ENCODE results near the gene CACNA1C.

DNA sequence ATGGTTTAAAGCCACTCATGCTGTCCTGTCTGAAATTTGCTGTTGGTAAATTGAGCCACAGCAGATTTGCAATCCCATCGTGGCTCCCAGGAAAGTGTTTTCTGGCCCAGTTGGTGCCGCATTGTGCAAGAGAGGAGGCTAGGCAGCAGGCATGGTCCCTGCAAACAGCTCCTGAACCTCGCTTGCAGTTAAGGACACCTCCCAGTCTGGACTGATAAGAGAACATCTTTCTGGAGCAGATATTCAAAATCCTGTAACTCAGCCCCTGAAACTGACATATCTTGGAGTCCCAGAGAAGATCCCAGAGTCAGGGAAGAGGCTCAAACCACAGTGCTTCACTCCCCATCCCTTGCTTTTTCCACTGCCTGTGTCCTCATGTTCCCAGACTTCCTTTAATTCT, 413.4 kb downstream of the CACNA1C start:
- TF ChIP-seq, protein P1, sequence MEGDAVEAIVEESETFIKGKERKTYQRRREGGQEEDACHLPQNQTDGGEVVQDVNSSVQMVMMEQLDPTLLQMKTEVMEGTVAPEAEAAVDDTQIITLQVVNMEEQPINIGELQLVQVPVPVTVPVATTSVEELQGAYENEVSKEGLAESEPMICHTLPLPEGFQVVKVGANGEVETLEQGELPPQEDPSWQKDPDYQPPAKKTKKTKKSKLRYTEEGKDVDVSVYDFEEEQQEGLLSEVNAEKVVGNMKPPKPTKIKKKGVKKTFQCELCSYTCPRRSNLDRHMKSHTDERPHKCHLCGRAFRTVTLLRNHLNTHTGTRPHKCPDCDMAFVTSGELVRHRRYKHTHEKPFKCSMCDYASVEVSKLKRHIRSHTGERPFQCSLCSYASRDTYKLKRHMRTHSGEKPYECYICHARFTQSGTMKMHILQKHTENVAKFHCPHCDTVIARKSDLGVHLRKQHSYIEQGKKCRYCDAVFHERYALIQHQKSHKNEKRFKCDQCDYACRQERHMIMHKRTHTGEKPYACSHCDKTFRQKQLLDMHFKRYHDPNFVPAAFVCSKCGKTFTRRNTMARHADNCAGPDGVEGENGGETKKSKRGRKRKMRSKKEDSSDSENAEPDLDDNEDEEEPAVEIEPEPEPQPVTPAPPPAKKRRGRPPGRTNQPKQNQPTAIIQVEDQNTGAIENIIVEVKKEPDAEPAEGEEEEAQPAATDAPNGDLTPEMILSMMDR (conservative IDR thresholded peaks at IDR 0.05; ENCODE audit: low read depth, low read length): no peak
- TF ChIP-seq EZH2 (IDR thresholded peaks at IDR 0.05; ENCODE audit: borderline replicate concordance, low read depth, low read length, poor library complexity, severe bottlenecking): no peak

Measured in A673 (cell line).